GM18517 (cell line): ENCODE measurements around the gene CSDE1.

Source experiments
- ATAC-seq: cut with Tn5 transposase; IDR thresholded peaks from one replicate; pipeline ENCODE4 v1.9.1; 2021; ENCODE audit warnings: mild to moderate bottlenecking, moderate library complexity; ENCODE audit not compliant: unreplicated experiment

CSDE1 gene

DNA sequence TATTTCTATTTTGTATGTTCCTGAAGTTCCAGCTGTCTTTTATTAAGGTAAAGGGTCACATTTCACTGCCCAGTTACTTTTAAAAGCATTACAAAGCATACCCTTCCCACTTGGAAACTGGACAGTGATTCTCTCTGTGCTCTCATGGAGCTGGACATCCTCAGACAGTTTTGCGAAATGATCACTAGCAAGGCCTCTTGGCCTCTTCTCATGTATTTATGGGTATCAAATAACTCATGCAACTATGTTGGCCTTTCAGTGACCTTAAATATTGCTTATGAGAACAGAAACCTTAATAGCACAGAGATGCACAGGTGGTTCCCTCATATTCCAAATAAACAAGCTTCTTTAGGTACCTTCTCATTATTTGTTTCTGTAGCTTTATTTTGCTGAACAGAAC, 54.5 kb downstream of the CSDE1 start:
- peak; percentile 60 for ATAC-seq

GRCh38 chr1:114702737-114703136, 55.0 kb downstream of the CSDE1 start:
- ATAC-seq, result no peak

DNA sequence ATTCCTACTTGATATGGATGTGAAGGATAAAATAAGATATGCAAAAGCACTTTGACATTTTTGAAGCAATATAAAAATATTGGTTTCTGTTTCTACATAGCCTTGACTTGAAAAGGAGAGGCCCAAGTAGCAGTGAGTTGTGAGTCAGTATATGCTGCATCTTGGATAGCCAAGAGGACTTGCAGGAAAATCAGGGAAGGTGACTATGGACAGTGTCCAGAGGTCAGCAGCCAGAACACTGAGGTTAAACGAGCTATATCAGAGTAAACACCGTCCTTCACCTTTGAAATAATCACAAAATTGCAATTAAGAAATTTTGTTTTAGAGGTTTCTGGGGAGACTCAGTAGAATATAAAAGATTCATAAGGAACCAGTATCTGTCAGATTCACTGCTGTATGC, 55.9 kb downstream of the CSDE1 start:
- ATAC-seq, result no peak

- no peak for ATAC-seq
Observed at GRCh38 chr1:114700036-114700600, 57.7 kb downstream of the CSDE1 start.

DNA sequence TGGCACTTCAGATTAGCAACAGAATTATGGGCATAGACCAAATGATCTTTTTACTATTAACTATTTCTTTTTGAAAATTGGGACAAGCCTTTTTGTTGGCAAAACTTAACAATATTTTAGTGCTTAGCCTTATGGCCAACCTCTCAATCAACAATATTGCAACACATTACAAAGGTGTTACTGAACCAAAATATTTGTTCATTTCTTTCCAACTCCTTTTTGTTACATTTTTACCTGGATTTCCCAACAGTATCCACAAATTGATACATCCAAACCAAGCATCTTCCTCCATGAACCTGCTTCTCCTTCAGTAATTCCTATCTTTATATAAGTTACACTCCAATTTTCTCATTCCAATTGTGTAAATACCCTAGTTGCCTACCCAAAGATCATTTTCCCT, 61.0 kb downstream of the CSDE1 start:
- no peak for ATAC-seq

DNA sequence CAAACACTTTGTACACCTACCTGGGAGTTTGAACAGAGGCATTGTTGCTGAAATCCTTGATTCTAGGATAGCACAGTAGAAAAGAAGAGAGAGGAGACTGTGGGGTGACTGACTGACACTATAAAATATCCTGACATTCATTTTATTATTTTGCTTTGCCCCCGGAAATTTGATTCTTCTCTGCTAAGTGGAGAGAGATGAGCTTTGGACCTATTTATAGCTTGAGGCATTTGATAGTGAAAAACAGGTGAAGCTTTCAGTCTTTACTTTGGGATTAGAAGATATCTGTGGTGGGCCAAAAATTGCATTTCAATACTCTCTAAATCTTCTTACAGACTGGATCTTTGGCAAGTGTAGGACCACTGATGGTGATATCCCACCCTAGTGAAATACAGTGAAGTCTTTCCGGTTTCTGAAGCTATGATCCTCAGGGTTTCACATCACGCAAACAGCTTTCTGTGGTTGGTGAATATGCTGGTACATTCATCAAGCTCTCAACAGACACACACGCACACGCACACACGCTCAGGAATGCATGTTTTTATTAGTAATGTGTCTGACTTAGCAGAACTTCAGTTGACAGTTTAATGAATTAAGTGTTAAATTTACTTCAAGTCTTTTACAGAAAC, 62.2 kb downstream of the CSDE1 start, which contains the start of gene AMPD1:
Gene AMPD1 (minus strand): TSS at position 117 of the 629 bp plus-strand sequence. CDS start 75 bp downstream, at position 42.
- ATAC-seq, result no peak

GRCh38 chr1:114694540-114695310, 63.1 kb downstream of the CSDE1 start:
- ATAC-seq, result no peak

- ATAC-seq, result no peak
Observed at GRCh38 chr1:114692947-114693346, 64.8 kb downstream of the CSDE1 start.

DNA sequence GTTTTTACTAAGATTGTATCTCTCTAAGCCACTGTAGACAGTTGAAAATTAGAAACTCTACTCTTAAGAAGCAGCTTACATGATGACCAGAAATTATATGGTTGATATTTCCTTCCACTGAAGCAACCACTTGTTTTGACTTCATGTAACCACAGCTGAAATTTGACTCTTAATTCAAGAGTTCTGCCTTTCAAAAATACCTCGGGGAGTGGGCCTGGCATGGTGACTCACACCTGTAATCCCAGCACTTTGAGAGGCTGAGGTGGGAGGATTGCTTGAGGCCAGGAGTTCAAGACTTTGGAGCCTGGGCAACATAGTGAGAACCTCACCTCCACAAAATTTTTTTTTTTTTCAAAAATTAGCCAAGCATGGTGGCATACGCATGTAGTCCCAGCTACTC, 66.7 kb downstream of the CSDE1 start:
- ATAC-seq, result no peak

DNA sequence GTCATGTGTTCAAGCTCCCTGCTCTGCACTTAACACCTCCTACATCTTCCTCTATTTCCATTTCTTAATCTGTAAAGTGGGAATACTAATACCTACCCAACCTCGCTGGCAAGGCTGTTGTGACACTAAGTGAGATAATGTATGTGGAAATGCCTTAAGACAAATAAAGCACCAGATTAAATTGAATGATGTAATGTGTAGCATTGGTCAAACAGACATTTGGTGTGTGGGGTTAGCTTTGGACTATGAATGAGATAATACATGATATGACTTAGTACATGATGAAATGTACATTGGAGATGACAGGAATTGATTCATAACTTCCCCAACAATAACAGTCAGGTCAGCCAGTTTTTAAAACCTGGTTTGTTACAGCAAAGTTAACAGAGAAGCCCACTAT, 67.6 kb downstream of the CSDE1 start:
- ATAC-seq, result no peak

GRCh38 chr1:114688526-114688925, 69.3 kb downstream of the CSDE1 start:
- ATAC-seq, result no peak

- no peak for ATAC-seq
Observed at GRCh38 chr1:114685851-114686250, 71.9 kb downstream of the CSDE1 start.

DNA sequence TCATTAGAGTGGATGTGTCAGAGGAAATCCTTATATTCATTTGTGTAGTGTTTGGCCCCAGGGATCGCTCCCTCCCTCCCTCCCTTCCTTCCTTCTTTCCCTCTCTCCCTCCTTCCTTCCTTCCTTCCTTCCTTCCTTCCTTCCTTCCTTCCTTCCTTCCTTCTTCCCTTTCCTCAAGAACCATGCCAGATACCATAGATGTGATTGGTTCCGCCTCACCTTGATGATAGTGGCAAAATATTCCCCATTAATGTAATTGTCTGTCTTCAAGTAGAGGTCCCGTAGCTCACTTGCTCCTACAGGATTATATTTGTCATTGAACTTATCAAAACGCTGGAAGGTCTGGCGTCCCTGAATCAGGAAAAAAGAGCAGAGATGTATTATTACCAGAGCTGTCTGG, 80.1 kb downstream of the CSDE1 start:
- no peak for ATAC-seq

GRCh38 chr1:114676115-114676514, 81.7 kb downstream of the CSDE1 start:
- no peak for ATAC-seq

DNA sequence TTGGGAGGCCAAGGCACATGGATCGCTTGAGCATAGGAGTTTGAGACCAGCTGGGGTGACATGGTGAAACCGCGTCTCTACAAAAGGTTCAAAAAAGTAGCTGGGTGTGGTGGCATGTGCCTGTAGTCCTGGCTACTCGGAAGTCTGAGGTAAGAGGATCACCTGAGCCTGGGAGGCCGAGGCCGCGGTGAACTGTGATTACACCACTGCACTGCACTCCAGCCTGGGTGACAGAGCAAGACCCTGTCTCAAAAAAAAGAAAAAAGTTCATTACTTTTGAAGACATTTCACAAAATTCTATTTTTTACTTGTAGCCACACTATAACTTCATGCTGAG, 85.9 kb downstream of the CSDE1 start:
- no peak for ATAC-seq

- ATAC-seq, result no peak
Observed at GRCh38 chr1:114671011-114671938, 86.5 kb downstream of the CSDE1 start.

GRCh38 chr1:114670083-114671010, 87.4 kb downstream of the CSDE1 start:
- peak; percentile 95 for ATAC-seq

- ATAC-seq, result peak; percentile 60
Observed at GRCh38 chr1:114669562-114670082, 88.2 kb downstream of the CSDE1 start, which contains the start of gene DENND2C. DENND2C (minus strand) TSS chr1:114670049; CDS start chr1:114625984, 44,065 bp downstream.

GRCh38 chr1:114668784-114669561, 88.8 kb downstream of the CSDE1 start:
- no peak for ATAC-seq
